CD14-positive monocyte (primary cell): ENCODE measurements around the gene KRTAP10-5. TPM values are rescaled to one million over a fixed set of nuclear protein-coding genes. Genes with fewer than 3 reads are reported as not detected.

Source experiments
- DNase-seq, 3 donors: peaks; one replicate each; pipeline ENCODE4 v3.0.0-alpha.2; 2011 to 2022
- H2AFZ ChIP-seq: 2 replicates; pipeline ENCODE4 v1.6.0; 2012; ENCODE audit warnings: mild to moderate bottlenecking, low read depth, low read length, inconsistent platforms; ENCODE audit not compliant: insufficient read depth, poor library complexity, severe bottlenecking
- H3K27ac ChIP-seq, 2 donors: 1 replicate in 1 of 2; 2 replicates in 1 of 2; pipeline ENCODE4 v1.5.1; 2012 to 2013; ENCODE audit warnings: low read length in 2 of 2, control low read depth in 1 of 2, inconsistent platforms in 1 of 2, low read depth in 1 of 2, mild to moderate bottlenecking in 1 of 2
- H3K27me3 ChIP-seq, 2 donors: one replicate each; pipeline versions ENCODE4 v1.6.0 to v1.6.1; 2011 to 2013; ENCODE audit warnings: low read length in 2 of 2; ENCODE audit not compliant: control insufficient read depth in 2 of 2, insufficient read depth in 2 of 2
- H3K36me3 ChIP-seq, 2 donors: replicated peaks in 1 of 2; 1 replicate in 1 of 2; 2 replicates in 1 of 2; pipeline versions ENCODE4 v1.5.1 to v1.6.1; 2012 to 2013; ENCODE audit warnings: low read length in 2 of 2, control low read depth in 1 of 2, inconsistent platforms in 1 of 2, mild to moderate bottlenecking in 1 of 2; ENCODE audit not compliant: insufficient read depth in 2 of 2, control insufficient read depth in 1 of 2
- H3K4me1 ChIP-seq, 2 donors: 1 replicate in 1 of 2; 2 replicates in 1 of 2; pipeline versions ENCODE4 v1.5.1 to v1.6.1; 2012 to 2013; ENCODE audit warnings: low read length in 2 of 2, control low read depth in 1 of 2, inconsistent platforms in 1 of 2, mild to moderate bottlenecking in 1 of 2, moderate library complexity in 1 of 2; ENCODE audit not compliant: insufficient read depth in 2 of 2, control insufficient read depth in 1 of 2
- H3K4me2 ChIP-seq: replicated peaks from 2 replicates; pipeline ENCODE3; 2012; ENCODE audit warnings: low read length, moderate library complexity, mild to moderate bottlenecking; ENCODE audit not compliant: poor library complexity, severe bottlenecking; ENCODE audit errors: extremely low read depth
- H3K4me3 ChIP-seq, 3 experiments: fragments of 200-600 bp in 1 of 3; sonication (generic) in 1 of 3; replicated peaks in 1 of 3; 1 replicate in 2 of 3; 2 replicates in 1 of 3; pipeline ENCODE4 v1.5.1; 2011 to 2013; ENCODE audit warnings: low read length in 3 of 3, mild to moderate bottlenecking in 3 of 3, control low read depth in 2 of 3, low read depth in 2 of 3, inconsistent platforms in 1 of 3, moderate library complexity in 1 of 3
- H3K79me2 ChIP-seq: 2 replicates; pipeline ENCODE4 v1.6.0; 2012; ENCODE audit warnings: mild to moderate bottlenecking, control low read depth, inconsistent platforms, low read length, moderate library complexity; ENCODE audit not compliant: insufficient read depth
- H3K9ac ChIP-seq: 2 replicates; pipeline ENCODE4 v1.6.0; 2017; ENCODE audit warnings: low read length, mild to moderate bottlenecking; ENCODE audit not compliant: insufficient read depth, poor library complexity, severe bottlenecking
- H3K9me3 ChIP-seq, 2 donors: replicated peaks in 1 of 2; 1 replicate in 1 of 2; 2 replicates in 1 of 2; pipeline versions ENCODE4 v1.5.1 to v1.6.1; 2012 to 2013; ENCODE audit warnings: low read length in 2 of 2, control low read depth in 1 of 2; ENCODE audit not compliant: control insufficient read depth in 1 of 2, insufficient read depth in 1 of 2
- H4K20me1 ChIP-seq: 2 replicates; pipeline ENCODE4 v1.6.0; 2012; ENCODE audit warnings: mild to moderate bottlenecking, low read length, control low read depth, moderate library complexity; ENCODE audit not compliant: insufficient read depth
- H3K27ac Mint-ChIP-seq, 7 donors: one replicate each; pipeline ENCODE4 v1.8.0; 2020; ENCODE audit warnings: mild to moderate bottlenecking in 7 of 7, mixed read lengths in 7 of 7, moderate library complexity in 6 of 7, inconsistent platforms in 2 of 7
- H3K27me3 Mint-ChIP-seq, 3 donors: one replicate each; pipeline ENCODE4 v1.8.0; 2021 to 2022; ENCODE audit warnings: low read depth in 3 of 3, mild to moderate bottlenecking in 3 of 3, mixed read lengths in 3 of 3, moderate library complexity in 3 of 3, inconsistent platforms in 1 of 3
- H3K36me3 Mint-ChIP-seq, 2 donors: one replicate each; pipeline ENCODE4 v1.8.0; 2020; ENCODE audit warnings: mixed read lengths in 2 of 2, inconsistent platforms in 1 of 2, mild to moderate bottlenecking in 1 of 2
- H3K4me1 Mint-ChIP-seq: one replicate; pipeline ENCODE4 v1.8.0; 2020; ENCODE audit warnings: mild to moderate bottlenecking, mixed read lengths
- H3K4me3 Mint-ChIP-seq, 2 donors: one replicate each; pipeline ENCODE4 v1.8.0; 2020; ENCODE audit warnings: mild to moderate bottlenecking in 2 of 2, mixed read lengths in 2 of 2, moderate library complexity in 1 of 2
- H3K9me3 Mint-ChIP-seq, 7 donors: one replicate each; pipeline ENCODE4 v1.8.0; 2020 to 2022; ENCODE audit warnings: mixed read lengths in 7 of 7, mild to moderate bottlenecking in 6 of 7, moderate library complexity in 6 of 7, inconsistent platforms in 2 of 7
- CTCF ChIP-seq: fragments of 200-600 bp; IDR thresholded peaks from one replicate; pipeline ENCODE4 v1.8.0; 2022; ENCODE audit warnings: antibody characterized with exemption, mild to moderate bottlenecking
- WGBS: methylation state at CpG from one replicate; pipeline ENCODE4 v1.1.5; 2013; ENCODE audit warnings: missing lambda C conversion rate; ENCODE audit not compliant: insufficient coverage; 5-methylcytosine and 5-hydroxymethylcytosine counted together
- intact Hi-C, 2 donors: fragments of 100-400 bp; cut with micrococcal nuclease; formaldehyde crosslinking; loops; one replicate each; pipeline versions ENCODE4 v1.15.0 to v1.15.1; 2023
- polyA plus RNA-seq, 3 donors: library from polyadenylated mRNA; depleted of rRNA in 1 of 3; unstranded in 2 of 3; stranded (reverse) in 1 of 3; fragments of 300-500 nt in 2 of 3; fragments of >200 nt in 1 of 3; fragmentation: Illumina TruSeq in 2 of 3; gene quantifications; 1 replicate in 2 of 3; 2 replicates in 1 of 3; pipeline ENCODE4 v1.2.3, GENCODE V29; 2012 to 2021

KRTAP10-5 gene
- polyA plus RNA-seq, 3 donors: not detected

DNA sequence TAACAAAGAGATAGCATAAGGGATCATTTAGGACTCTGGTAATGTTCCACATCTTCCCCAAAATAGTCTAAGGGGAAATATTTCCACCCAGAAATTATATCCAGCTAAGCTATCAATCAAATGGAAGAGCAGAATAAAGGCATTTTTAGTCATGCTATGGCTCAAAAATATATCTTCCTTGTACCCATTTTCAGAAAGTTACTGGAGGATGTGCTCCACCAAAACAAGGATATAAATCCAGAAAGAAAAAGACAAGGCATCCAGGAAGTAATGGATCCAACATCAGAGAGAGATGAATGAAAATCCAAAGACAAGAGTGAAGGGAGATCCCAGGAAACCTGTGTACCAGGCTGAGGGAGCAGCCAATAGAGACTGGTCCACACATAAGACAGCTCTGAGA is 28.8 kb upstream of the KRTAP10-5 start:
- Histone ChIP-seq H3K9ac (no peak overlapping the region), H3K36me3 (no peaks in the 10 kb centered on the region), H3K79me2 (no peaks in the 10 kb centered on the region), H2AFZ (no peak overlapping the region), H3K9me3 (peaks cover 19 to 25% of the 10 kb centered on the region in 2 donors), H4K20me1 (no peaks in the 10 kb centered on the region), H3K27me3 (no peaks in the 10 kb centered on the region), H3K4me3 (no peak overlapping the region), H3K27ac (no peak overlapping the region), H3K4me2 (no peak overlapping the region), H3K4me1 (no peaks in the 10 kb centered on the region)
- no peak overlapping the region for H3K4me3 Mint-ChIP-seq
- H3K36me3 Mint-ChIP-seq: no peaks in the 10 kb centered on the region
- intact Hi-C loops: no loop called here
- H3K27ac Mint-ChIP-seq: no peak overlapping the region
- no peak for TF ChIP-seq CTCF
- no peak for DNase-seq
- H3K4me1 Mint-ChIP-seq: no peaks in the 10 kb centered on the region
- H3K27me3 Mint-ChIP-seq: peaks cover 3 to 10% (median 3%) of the 10 kb centered on the region in 3 donors
- H3K9me3 Mint-ChIP-seq: peaks cover 23 to 41% (median 32%) of the 10 kb centered on the region in 7 donors

DNA sequence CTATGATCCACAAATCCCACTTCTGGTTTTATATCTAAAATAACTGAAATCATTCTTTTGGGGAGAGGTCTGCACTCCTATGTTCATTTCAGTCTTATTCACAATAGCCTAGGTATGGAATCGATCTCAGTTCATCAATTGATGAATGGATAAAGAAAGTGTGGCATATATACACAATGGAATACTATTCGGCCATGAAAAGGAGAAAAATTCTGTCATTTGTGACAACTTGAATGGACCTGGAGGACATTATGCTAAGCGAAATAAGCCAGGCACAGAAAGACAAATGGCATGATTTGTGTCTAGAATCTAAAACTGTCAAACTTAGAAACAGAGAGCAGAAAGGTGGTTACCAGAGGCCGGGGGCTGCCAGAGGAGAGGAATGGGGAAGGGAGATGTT is 26.1 kb upstream of the KRTAP10-5 start:
- no peak overlapping the region for H3K4me2 ChIP-seq
- H3K27ac Mint-ChIP-seq: no peak overlapping the region
- 90% methylated on average over 2 of the region's 4 CpGs for WGBS
- no peak overlapping the region for H3K9ac ChIP-seq
- H3K4me1 ChIP-seq: no peaks in the 10 kb centered on the region
- no peaks in the 10 kb centered on the region for H3K36me3 ChIP-seq
- no peaks in the 10 kb centered on the region for H3K36me3 Mint-ChIP-seq
- H3K27me3 ChIP-seq: no peaks in the 10 kb centered on the region
- intact Hi-C loops: no loop called here
- no peaks in the 10 kb centered on the region for H3K4me1 Mint-ChIP-seq
- H3K27me3 Mint-ChIP-seq: peaks cover 0 to 6% (median 6%) of the 10 kb centered on the region in 3 donors
- no peak for TF ChIP-seq CTCF
- peaks cover 15 to 32% (median 31%) of the 10 kb centered on the region in 7 donors for H3K9me3 Mint-ChIP-seq
- H3K4me3 Mint-ChIP-seq: no peak overlapping the region
- no peak overlapping the region for H2AFZ ChIP-seq
- no peaks in the 10 kb centered on the region for H4K20me1 ChIP-seq
- H3K4me3 ChIP-seq: no peak overlapping the region
- H3K79me2 ChIP-seq: no peaks in the 10 kb centered on the region
- H3K9me3 ChIP-seq: peaks cover 14 to 20% of the 10 kb centered on the region in 2 donors
- DNase-seq: no peak
- no peak overlapping the region for H3K27ac ChIP-seq
